Stromal cell of bone marrow (primary cell): ENCODE measurements around the gene GJB2.

Experiments
- DNase-seq: peaks from one replicate; pipeline ENCODE4 v3.0.0-alpha.2; 2012; ENCODE audit warnings: low read depth

GJB2 gene

GRCh38 chr13:20192158-20192835, 441 bp downstream of the GJB2 start:
- DNase-seq: no peak

- DNase-seq: no peak
These were observed 1.2 kb downstream of the GJB2 start for GRCh38 chr13:20191311-20192157.

- DNase-seq: peak; percentile 80
These were observed 2.0 kb downstream of the GJB2 start for GRCh38 chr13:20190481-20191310.

- DNase-seq: no peak
These were observed 2.7 kb downstream of the GJB2 start for GRCh38 chr13:20190076-20190475.

- no peak for DNase-seq
These were observed 3.8 kb downstream of the GJB2 start for GRCh38 chr13:20188667-20189553.

GRCh38 chr13:20186771-20187170, 6.0 kb downstream of the GJB2 start:
- DNase-seq: no peak

- DNase-seq: no peak
These were observed 7.2 kb downstream of the GJB2 start for GRCh38 chr13:20185366-20186056.

GRCh38 chr13:20182231-20182846, 10.4 kb downstream of the GJB2 start:
- DNase-seq: peak; percentile 59

GRCh38 chr13:20181188-20181587, 11.6 kb downstream of the GJB2 start:
- no peak for DNase-seq

GRCh38 chr13:20178156-20178555, 14.6 kb downstream of the GJB2 start:
- no peak for DNase-seq

- no peak for DNase-seq
These were observed 15.5 kb downstream of the GJB2 start for GRCh38 chr13:20177049-20177831.

GRCh38 chr13:20175907-20176652, 16.7 kb downstream of the GJB2 start:
- no peak for DNase-seq

- DNase-seq: no peak
These were observed 17.3 kb downstream of the GJB2 start for GRCh38 chr13:20175406-20175794.

GRCh38 chr13:20174656-20175405, 17.9 kb downstream of the GJB2 start:
- DNase-seq: peak; percentile 91

- no peak for DNase-seq
These were observed 19.5 kb downstream of the GJB2 start for GRCh38 chr13:20173116-20173746.

- no peak for DNase-seq
These were observed 21.4 kb downstream of the GJB2 start for GRCh38 chr13:20171364-20171763.

GRCh38 chr13:20170921-20171320, 21.8 kb downstream of the GJB2 start:
- no peak for DNase-seq

- DNase-seq: no peak
These were observed 24.3 kb downstream of the GJB2 start for GRCh38 chr13:20168396-20168795.
